Left colon (tissue), 2 donors: Measurements from ENCODE around the gene BANF2. TPM values are rescaled to one million over a fixed set of nuclear protein-coding genes. Genes with fewer than 3 reads are reported as not detected.
"Not testable (repeated sequence)": the region's sequence is repeated elsewhere in the genome, so short reads cannot be mapped to it uniquely, and the experiment has no call there.

ENCODE experiments used
- ATAC-seq: fragments of 200-7000 bp; cut with Tn5 transposase; one replicate; pipeline ENCODE4 v1.9.1; 2020; ENCODE audit warnings: mild to moderate bottlenecking, moderate library complexity
- DNase-seq, 2 donors: peaks; one replicate each; pipeline ENCODE4 v3.0.0-alpha.2; 2020
- intact Hi-C, 2 donors: fragments of 100-400 bp; cut with DNase I in 1 of 2; cut with micrococcal nuclease in 1 of 2; formaldehyde crosslinking; loops; one replicate each; pipeline versions ENCODE4 v1.11.2 to v1.14.0; 2022; cut with DNase I, micrococcal nuclease
- total RNA-seq, 2 donors: library from RNA; stranded (reverse); fragmentation: NEBNext Ultra II Directional; extraction: Animal tissue kit (Norgen Biotek cat#: 25700); gene quantifications; one replicate each; pipeline ENCODE4 v1.2.1, GENCODE V29; 2021
- donor health status: DM: no; HTN: no; CAD: no.
- donor health status: DM: yes; HTN: yes; CAD: no.

The BANF2 gene
- total RNA-seq, 2 donors from 2014 or later = not detected

- intact Hi-C loops = no loop called here
Measured at GRCh38 chr20:17771206-17772004, 71.6 kb downstream of the BANF2 start.

GRCh38 chr20:17772005-17772343 is 72.2 kb downstream of the BANF2 start:
- ATAC-seq (no peak), DNase-seq (no peak)
- intact Hi-C loops = no loop called here

More at GRCh38 chr20:17771206-17772004, 71.6 kb downstream of the BANF2 start:
- ATAC-seq (no peak), DNase-seq (no peak)

- ATAC-seq (no peak), DNase-seq (no peak)
- intact Hi-C loops = no loop called here
Measured at GRCh38 chr20:17773619-17774018, 73.9 kb downstream of the BANF2 start.

GRCh38 chr20:17775600-17775999 is 75.8 kb downstream of the BANF2 start:
- ATAC-seq (no peak), DNase-seq (no peak)
- intact Hi-C loops = no loop called here

DNA sequence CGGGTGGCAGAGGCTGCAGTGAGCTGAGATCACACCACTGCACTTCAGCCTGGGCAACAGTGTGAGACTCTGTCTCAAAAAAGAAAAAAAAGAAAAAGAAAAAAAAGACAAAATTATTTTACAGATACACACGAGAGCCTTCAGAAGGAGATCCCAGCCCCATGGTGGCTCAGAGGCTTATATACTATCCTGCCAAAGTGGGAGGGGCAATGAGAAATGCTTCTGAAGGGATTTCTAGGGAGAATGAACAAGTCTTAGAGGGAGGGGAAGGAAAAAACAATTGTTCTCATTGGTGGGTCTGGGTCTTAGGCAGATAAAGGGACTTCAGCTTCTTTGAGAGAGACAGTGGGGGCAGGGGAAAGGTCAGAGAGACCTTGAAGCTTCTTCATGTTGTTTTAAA is 76.8 kb downstream of the BANF2 start:
- no peak for DNase-seq
- ATAC-seq = no peak
- intact Hi-C loops = no loop called here

GRCh38 chr20:17779011-17779410 is 79.2 kb downstream of the BANF2 start:
- not testable (repeated sequence) for DNase-seq, ATAC-seq

DNA sequence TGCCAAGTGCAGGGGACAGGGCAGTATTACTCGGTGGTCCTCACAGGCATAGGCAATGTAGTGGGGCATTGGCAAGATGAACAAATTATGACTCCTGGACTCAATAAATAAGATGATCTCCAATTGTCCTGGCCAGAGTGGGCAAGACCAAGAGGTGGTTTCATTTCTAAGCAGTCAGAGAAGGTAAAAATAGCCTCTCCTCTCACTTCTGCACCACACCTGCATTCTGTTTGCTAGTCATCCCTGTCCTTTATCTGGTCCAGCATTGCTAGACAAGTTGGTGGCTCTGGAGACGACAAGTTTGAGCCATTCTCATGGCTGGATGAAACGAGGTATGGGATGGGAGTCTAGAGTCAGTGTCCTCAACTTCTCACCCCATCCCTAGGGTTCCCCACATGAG is 83.0 kb downstream of the BANF2 start:
- DNase-seq (no peak), ATAC-seq (no peak)
- intact Hi-C loops = no loop called here

More at GRCh38 chr20:17779011-17779410, 79.2 kb downstream of the BANF2 start:
- intact Hi-C loops = not testable (repeated sequence)

GRCh38 chr20:17783671-17784070 is 83.9 kb downstream of the BANF2 start:
- DNase-seq (no peak), ATAC-seq (no peak)
- intact Hi-C loops = no loop called here

DNA sequence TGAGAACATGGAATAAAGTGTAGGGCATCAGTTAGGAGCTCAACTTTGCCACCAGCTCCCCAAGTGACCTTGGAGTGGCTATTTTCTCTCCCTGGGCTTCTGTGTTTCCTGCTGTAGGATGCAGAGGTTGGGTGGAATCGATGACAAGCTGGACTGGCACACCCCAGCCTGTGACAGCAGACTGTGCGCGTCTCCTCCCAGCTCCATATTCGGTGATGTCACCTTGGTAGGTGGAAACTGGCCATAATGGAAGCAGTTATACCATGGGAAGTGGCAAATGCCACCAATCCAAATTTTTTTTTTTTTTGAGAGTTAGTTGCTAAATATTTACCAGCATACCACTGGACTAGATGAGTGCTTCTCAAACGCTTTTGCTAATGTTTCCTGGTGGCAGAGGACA is 85.2 kb downstream of the BANF2 start:
- ATAC-seq = no peak
- DNase-seq = no peak
- intact Hi-C loops = no loop called here

Other genes with a start within 250 kb of the BANF2 start
- under 1 TPM; 0.20 to 0.34 TPM for gene BFSP1, start 168.6 kb upstream of the BANF2 start, total RNA-seq
- gene DSTN, start 129.9 kb upstream of the BANF2 start, total RNA-seq = 100 to 1,000 TPM; 266 to 374 TPM
- gene RRBP1, start 17.7 kb upstream of the BANF2 start, total RNA-seq = 100 to 1,000 TPM; 357 to 460 TPM